Measurements from ENCODE around the gene PSMD13.

DNA sequence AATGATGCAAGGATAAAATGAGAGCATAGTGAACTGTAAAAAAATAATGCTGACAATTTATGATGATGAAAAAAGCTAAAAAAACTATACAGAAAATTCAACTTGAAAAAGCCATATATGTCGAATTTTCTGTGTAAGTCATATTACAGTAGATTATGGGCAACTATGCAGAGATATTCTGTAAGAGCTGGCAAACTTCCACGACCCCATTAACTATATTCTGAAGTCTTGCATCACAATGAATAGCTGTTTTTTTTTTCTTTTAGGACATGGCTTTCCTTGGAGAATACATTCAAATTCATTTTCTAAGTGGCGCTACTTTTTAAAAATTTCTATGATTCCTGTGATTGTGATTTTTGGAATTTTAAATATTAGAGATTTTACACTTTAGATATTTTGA lies 18.4 kb downstream of the PSMD13 start:
- TF ChIP-seq CTCF (IDR thresholded peaks at IDR 0.05): no peak
- no peak for TF ChIP-seq ZFX (IDR thresholded peaks at IDR 0.05; ENCODE audit: borderline replicate concordance)
